ENCODE measurements around the gene SPINK2.

Gene SPINK2

GRCh38 chr4:56799824-56800756, 21.4 kb downstream of the SPINK2 start:
- peak; percentile 89 for DNase-seq (ENCODE audit: low spot score)

GRCh38 chr4:56799161-56799759, 22.2 kb downstream of the SPINK2 start:
- no peak for DNase-seq (ENCODE audit: low spot score)

GRCh38 chr4:56796211-56796610, 25.3 kb downstream of the SPINK2 start:
- no peak for DNase-seq (ENCODE audit: low spot score)

- no peak for DNase-seq (ENCODE audit: low spot score)
Measured at GRCh38 chr4:56791316-56791715, 30.2 kb downstream of the SPINK2 start.

- no peak for DNase-seq (ENCODE audit: low spot score)
Measured at GRCh38 chr4:56790691-56791091, 30.8 kb downstream of the SPINK2 start.

GRCh38 chr4:56788081-56788480, 33.4 kb downstream of the SPINK2 start:
- no peak for DNase-seq (ENCODE audit: low spot score)

DNA sequence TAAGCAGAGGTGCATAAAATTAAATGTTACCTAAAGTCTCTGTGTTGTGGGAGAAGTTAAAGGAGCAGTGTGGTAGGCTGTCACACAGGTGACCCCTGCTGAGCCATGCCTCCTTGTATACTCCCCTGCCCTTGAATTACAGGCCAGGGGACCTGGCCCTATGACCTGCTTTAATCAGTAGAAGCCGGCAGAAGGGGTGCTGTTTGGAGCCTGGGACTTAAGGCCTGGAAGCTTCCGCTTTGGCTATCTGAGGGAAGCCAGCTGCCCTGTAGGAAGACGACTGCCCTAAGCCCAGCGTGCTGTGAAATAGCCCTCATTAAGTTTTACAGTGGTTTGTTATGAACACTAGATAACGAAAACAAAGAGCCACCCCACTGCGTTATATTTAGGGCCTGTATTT, 34.1 kb downstream of the SPINK2 start:
- no peak for DNase-seq (ENCODE audit: low spot score)

- DNase-seq (ENCODE audit: low spot score), result peak; percentile 80
Measured at GRCh38 chr4:56786955-56787354, 34.5 kb downstream of the SPINK2 start.

- no peak for DNase-seq (ENCODE audit: low spot score)
Measured at GRCh38 chr4:56783986-56784385, 37.5 kb downstream of the SPINK2 start.

DNA sequence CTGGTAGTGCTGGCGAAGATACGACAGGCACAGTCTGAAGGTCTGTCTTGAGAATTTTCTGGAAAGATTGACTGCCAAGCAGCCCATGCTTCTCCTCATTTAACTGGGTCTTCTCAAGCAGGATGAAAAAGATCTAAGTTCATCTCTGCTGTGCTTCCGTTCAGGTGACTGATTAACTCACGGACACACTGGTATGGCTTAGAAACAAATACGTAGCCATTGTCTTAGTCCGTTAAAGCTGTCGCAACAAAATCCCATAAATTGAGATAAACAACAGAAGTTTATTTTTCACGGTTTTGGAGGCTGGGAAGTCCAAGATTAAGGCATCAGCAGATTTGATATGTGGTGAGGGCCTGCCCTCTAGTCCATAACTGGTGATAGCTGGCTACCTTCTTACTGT, 39.5 kb downstream of the SPINK2 start:
- DNase-seq (ENCODE audit: low spot score), result no peak

DNA sequence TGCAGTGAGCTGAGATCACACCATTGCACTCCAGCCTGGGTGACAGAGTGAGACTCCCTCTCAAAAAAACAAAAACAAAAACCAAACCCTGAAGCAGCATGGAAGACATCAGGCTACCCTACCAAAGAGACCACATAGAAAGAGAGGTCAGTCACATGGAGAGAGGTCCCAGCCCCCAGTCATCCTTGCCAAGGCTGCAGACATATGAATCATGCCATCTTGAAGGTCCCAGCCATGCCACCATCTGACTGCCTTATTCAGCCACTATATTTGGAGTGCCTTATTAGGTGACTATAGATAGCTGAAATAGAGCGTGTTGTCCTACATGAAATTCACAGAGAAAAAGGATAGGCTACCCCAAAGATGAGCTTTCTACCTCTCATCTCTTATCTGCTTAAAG, 48.2 kb downstream of the SPINK2 start:
- no peak for DNase-seq (ENCODE audit: low spot score)

DNA sequence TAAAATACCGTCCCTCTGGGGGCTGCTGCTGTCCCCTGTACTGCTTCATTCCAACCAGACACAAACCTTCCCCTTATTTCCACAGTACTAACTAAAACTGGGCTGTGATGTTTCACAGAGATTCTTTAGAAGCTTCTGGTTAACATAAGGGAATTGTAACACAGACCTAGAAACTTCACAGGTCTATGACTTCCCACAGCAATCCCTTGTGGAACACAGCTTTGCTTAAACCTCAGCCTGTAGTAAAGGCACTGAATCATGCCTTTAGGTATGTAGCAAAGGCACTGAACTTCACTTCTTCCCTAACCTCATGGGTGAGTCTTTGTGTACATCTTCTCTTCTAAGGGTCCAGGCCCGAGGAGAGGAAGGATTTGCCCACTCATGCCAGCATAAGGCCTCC, 49.4 kb downstream of the SPINK2 start:
- no peak for DNase-seq (ENCODE audit: low spot score)

GRCh38 chr4:56768763-56769162, 52.7 kb downstream of the SPINK2 start:
- no peak for DNase-seq (ENCODE audit: low spot score)

- no peak for DNase-seq (ENCODE audit: low spot score)
Measured at GRCh38 chr4:56768316-56768715, 53.2 kb downstream of the SPINK2 start.

GRCh38 chr4:56767567-56767966, 53.9 kb downstream of the SPINK2 start:
- no peak for DNase-seq (ENCODE audit: low spot score)

DNA sequence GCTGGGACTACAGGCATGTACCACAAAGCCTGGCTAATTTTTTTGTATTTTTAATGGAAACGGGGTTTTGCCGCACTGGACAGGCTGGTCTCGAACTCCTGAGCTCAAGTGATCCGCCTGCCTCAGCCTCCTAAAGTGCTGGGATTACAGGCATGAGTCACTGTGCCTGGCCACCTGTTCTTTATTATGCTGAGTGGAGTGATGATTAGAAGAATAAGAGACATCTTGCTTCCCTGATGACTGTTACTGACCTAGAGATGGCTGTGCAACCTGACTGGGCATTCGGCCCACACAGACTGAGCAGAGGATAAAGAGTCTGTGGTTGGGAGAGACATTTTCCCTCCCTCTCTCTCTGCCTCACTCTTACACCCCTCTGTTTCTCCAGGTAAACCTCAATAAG, 56.7 kb downstream of the SPINK2 start:
- DNase-seq (ENCODE audit: low spot score), result no peak

DNA sequence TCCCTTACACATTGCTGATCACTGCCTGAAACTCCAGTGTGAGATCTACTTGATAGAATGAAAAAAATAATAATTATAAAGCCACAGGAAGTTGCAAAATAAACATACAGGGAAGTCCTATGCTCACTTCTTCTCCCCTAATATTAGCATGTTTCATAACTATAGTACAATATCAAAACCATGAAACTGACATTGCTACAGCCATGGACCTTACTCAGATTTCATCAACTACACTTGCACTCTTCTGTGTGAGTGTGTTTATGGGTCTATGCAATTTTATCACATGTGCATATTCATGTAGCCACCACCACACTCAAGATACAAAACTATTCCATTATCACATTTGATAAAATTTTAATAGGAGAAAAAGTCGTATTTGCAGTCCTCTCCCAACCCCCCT, 57.3 kb downstream of the SPINK2 start:
- no peak for DNase-seq (ENCODE audit: low spot score)

- DNase-seq (ENCODE audit: low spot score), result no peak
Measured at GRCh38 chr4:56762484-56763250, 58.8 kb downstream of the SPINK2 start.

GRCh38 chr4:56760183-56760582, 61.3 kb downstream of the SPINK2 start:
- no peak for DNase-seq (ENCODE audit: low spot score)

Measured in left forelimb (tissue), 1 donor.